ENCODE data around the gene IFITM5.

Gene IFITM5

GRCh38 chr11:285021-285893, 14.1 kb downstream of the IFITM5 start:
- 90% methylated on average over 29 of the region's 29 CpGs for WGBS
- Histone ChIP-seq H3K27me3 (ENCODE audit: insufficient read depth, low read length) (peaks cover 52% of the 10 kb centered on the region), H3K36me3 (ENCODE audit: insufficient read depth, low read length) (0 out of 2 replicates have a peak, but pooled peaks cover under 1% of the 10 kb centered on the region), H3K9ac (ENCODE audit: low read depth, low read length) (no peak overlapping the region), H3K4me1 (ENCODE audit: insufficient read depth, low read length) (0 out of 2 replicates have a peak, but pooled peaks cover 9% of the 10 kb centered on the region), H3K27ac (ENCODE audit: low read depth, low read length) (no peak overlapping the region), H3K9me3 (ENCODE audit: insufficient read depth, low read depth, low read length) (no peaks in the 10 kb centered on the region), H3K4me3 (ENCODE audit: low read length) (no peak overlapping the region)

GRCh38 chr11:284105-285020, 15.0 kb downstream of the IFITM5 start:
- 88% methylated on average over 24 of the region's 24 CpGs for whole genome bisulfite sequencing
- Histone ChIP-seq H3K27me3 (ENCODE audit: insufficient read depth, low read length) (peaks cover 61% of the 10 kb centered on the region), H3K9me3 (ENCODE audit: insufficient read depth, low read depth, low read length) (no peaks in the 10 kb centered on the region), H3K9ac (ENCODE audit: low read depth, low read length) (no peak overlapping the region), H3K36me3 (ENCODE audit: insufficient read depth, low read length) (no peaks in the 10 kb centered on the region), H3K27ac (ENCODE audit: low read depth, low read length) (no peak overlapping the region), H3K4me1 (ENCODE audit: insufficient read depth, low read length) (0 out of 2 replicates have a peak, but pooled peaks cover 4% of the 10 kb centered on the region), H3K4me3 (ENCODE audit: low read length) (no peak overlapping the region)

DNA sequence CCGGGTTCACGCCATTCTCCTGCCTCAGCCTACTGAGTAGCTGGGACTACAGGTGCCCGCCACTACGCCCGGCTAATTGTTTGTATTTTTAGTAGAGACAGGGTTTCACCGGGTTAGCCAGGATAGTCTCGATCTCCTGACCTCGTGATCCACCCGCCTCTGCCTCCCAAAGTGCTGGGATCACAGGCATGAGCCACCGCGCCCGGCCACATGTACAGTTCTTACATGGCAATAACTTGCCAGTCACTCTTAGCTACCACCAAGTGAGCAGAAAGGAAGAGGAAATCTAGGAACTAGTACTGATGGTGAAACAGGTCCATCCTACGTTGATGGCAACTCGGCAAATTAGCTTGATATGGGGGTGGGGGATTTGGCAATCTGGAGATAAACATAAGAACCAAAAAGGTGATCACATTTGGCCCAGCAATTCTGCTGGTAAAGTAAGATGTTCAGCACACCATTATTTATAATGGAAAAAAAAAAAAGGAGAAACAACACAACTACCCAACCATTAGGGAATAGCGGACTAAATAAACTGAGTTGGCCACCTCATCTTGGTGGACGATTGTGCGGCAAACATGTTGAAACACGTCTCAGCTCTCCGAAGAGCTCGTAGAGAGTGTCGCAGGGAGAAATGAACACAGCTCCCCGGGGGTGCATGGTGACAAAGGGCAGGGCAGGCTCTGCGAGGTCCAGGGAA, 15.8 kb downstream of the IFITM5 start:
- Histone ChIP-seq H3K4me1 (ENCODE audit: insufficient read depth, low read length) (0 out of 2 replicates have a peak, but pooled peaks cover 4% of the 10 kb centered on the region), H3K36me3 (ENCODE audit: insufficient read depth, low read length) (no peaks in the 10 kb centered on the region), H3K27me3 (ENCODE audit: insufficient read depth, low read length) (peaks cover 69% of the 10 kb centered on the region), H3K27ac (ENCODE audit: low read depth, low read length) (no peak overlapping the region), H3K4me3 (ENCODE audit: low read length) (no peak overlapping the region), H3K9ac (ENCODE audit: low read depth, low read length) (no peak overlapping the region), H3K9me3 (ENCODE audit: insufficient read depth, low read depth, low read length) (no peaks in the 10 kb centered on the region)
- 90% methylated on average over 23 of the region's 23 CpGs for WGBS

DNA sequence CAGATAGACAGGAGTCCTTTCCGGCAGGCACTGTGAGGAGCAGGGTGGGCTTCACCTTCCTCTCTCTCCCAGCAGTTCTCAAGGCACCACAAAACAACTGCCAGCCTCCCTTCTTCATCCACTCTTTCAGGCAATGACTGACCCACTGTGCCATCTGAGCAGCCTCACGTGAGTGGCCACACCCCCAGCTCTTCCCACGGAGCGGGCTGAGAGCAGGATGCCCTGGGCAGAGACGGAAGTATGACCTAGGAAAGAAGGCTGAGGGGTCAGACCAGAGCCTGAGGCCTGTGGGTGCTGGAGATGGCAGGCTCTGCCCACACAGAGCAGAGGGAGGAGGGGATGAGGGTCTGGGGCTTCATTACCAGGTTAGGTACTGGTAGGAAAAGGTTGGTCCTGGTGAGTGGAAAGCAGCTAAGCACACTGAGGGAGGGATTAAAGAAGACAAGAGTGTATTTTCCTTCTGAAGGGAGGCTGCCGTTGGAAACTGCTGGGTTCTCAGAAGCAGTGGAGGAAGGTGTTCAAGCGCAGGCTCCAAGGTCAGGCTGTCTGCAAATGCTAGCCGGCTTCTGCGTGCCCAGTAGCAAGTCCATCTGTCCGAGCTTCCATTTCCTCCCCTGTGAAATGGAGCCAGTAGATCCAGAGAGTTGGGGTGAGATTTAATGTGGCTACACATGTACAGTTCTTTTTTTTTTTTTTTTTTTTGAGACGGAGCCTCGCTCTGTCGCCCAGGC, 16.5 kb downstream of the IFITM5 start:
- peaks cover 67% of the 10 kb centered on the region for H3K27me3 ChIP-seq (ENCODE audit: insufficient read depth, low read length)
- WGBS: 89% methylated on average over 11 of the region's 13 CpGs

DNA sequence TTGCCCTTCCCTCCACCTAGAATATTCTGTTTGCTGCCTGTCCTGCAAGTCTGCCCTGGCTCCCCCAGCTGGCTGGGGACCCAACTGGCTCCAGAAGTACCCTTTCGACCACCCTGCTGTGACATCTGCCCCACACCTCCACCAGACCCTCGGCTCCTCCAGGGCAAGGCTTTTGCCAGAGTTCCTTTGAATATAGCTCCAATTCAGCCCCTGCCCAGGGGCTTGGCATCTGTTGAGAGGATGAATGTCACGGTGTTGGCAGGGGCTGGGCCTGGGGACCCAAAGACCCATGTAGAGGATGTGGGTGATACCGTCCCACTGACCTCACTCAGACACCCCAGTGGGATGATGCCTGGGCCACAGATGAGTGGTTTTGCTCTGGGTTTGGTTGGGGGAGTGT, 17.2 kb downstream of the IFITM5 start:
- Histone ChIP-seq H3K4me3 (ENCODE audit: low read length) (no peak overlapping the region), H3K9me3 (ENCODE audit: insufficient read depth, low read depth, low read length) (no peaks in the 10 kb centered on the region), H3K27ac (ENCODE audit: low read depth, low read length) (no peak overlapping the region), H3K9ac (ENCODE audit: low read depth, low read length) (no peak overlapping the region), H3K27me3 (ENCODE audit: insufficient read depth, low read length) (peaks cover 60% of the 10 kb centered on the region), H3K4me1 (ENCODE audit: insufficient read depth, low read length) (no peaks in the 10 kb centered on the region), H3K36me3 (ENCODE audit: insufficient read depth, low read length) (no peaks in the 10 kb centered on the region)
- 90% methylated on average over 4 of the region's 4 CpGs for WGBS

More for the DNA sequence above, 16.5 kb downstream of the IFITM5 start:
- Histone ChIP-seq H3K27ac (ENCODE audit: low read depth, low read length) (no peak overlapping the region), H3K9ac (ENCODE audit: low read depth, low read length) (no peak overlapping the region), H3K4me1 (ENCODE audit: insufficient read depth, low read length) (no peaks in the 10 kb centered on the region), H3K4me3 (ENCODE audit: low read length) (no peak overlapping the region), H3K9me3 (ENCODE audit: insufficient read depth, low read depth, low read length) (no peaks in the 10 kb centered on the region), H3K36me3 (ENCODE audit: insufficient read depth, low read length) (no peaks in the 10 kb centered on the region)

GRCh38 chr11:281486-282161, 17.7 kb downstream of the IFITM5 start:
- Histone ChIP-seq H3K9ac (ENCODE audit: low read depth, low read length) (no peak overlapping the region), H3K27ac (ENCODE audit: low read depth, low read length) (no peak overlapping the region), H3K4me1 (ENCODE audit: insufficient read depth, low read length) (no peaks in the 10 kb centered on the region), H3K27me3 (ENCODE audit: insufficient read depth, low read length) (peaks cover 56% of the 10 kb centered on the region), H3K9me3 (ENCODE audit: insufficient read depth, low read depth, low read length) (no peaks in the 10 kb centered on the region), H3K4me3 (ENCODE audit: low read length) (no peak overlapping the region), H3K36me3 (ENCODE audit: insufficient read depth, low read length) (no peaks in the 10 kb centered on the region)
- 95% methylated on average over 26 of the region's 26 CpGs for WGBS

- no peaks in the 10 kb centered on the region for H3K36me3 ChIP-seq (ENCODE audit: insufficient read depth, low read length)
- H3K9me3 ChIP-seq (ENCODE audit: insufficient read depth, low read depth, low read length): no peaks in the 10 kb centered on the region
- no peaks in the 10 kb centered on the region for H3K4me1 ChIP-seq (ENCODE audit: insufficient read depth, low read length)
- peaks cover 52% of the 10 kb centered on the region for H3K27me3 ChIP-seq (ENCODE audit: insufficient read depth, low read length)
- H3K27ac ChIP-seq (ENCODE audit: low read depth, low read length): no peak overlapping the region
- H3K9ac ChIP-seq (ENCODE audit: low read depth, low read length): no peak overlapping the region
- H3K4me3 ChIP-seq (ENCODE audit: low read length): no peak overlapping the region
- 90% methylated on average over 79 of the region's 79 CpGs for WGBS
Observed at GRCh38 chr11:280706-281485, 18.4 kb downstream of the IFITM5 start.

GRCh38 chr11:279966-280705, 19.2 kb downstream of the IFITM5 start:
- H3K27me3 ChIP-seq (ENCODE audit: insufficient read depth, low read length): peaks cover 52% of the 10 kb centered on the region
- no peaks in the 10 kb centered on the region for H3K36me3 ChIP-seq (ENCODE audit: insufficient read depth, low read length)
- H3K9ac ChIP-seq (ENCODE audit: low read depth, low read length): no peak overlapping the region
- 55% methylated on average over 85 of the region's 85 CpGs for WGBS
- peak overlapping the region; percentile 47 for H3K4me3 ChIP-seq (ENCODE audit: low read length)
- no peak overlapping the region for H3K27ac ChIP-seq (ENCODE audit: low read depth, low read length)
- H3K4me1 ChIP-seq (ENCODE audit: insufficient read depth, low read length): no peaks in the 10 kb centered on the region
- no peaks in the 10 kb centered on the region for H3K9me3 ChIP-seq (ENCODE audit: insufficient read depth, low read depth, low read length)
